Esophagus squamous epithelium (tissue), 5 donors: ENCODE measurements around the gene HSD17B3. TPM values are rescaled to one million over a fixed set of nuclear protein-coding genes. Genes with fewer than 3 reads are reported as not detected.

Source experiments
- DNase-seq: peaks from one replicate; lab custom pipeline; 2025; lab: John Stamatoyannopoulos, UW
- H3K27ac ChIP-seq, 4 donors: fragments of 200-600 bp; sonication (generic); one replicate each; pipeline ENCODE4 v1.5.1; 2016 to 2019; ENCODE audit warnings: mild to moderate bottlenecking in 1 of 4
- H3K27me3 ChIP-seq, 4 donors: fragments of 200-600 bp; sonication (generic); 1 replicate in 3 of 4; 2 replicates in 1 of 4; pipeline versions ENCODE4 v1.5.1 to v1.6.0; 2017 to 2021; ENCODE audit warnings: antibody characterized with exemption in 1 of 4
- H3K36me3 ChIP-seq, 3 donors: fragments of 200-600 bp; sonication (generic); one replicate each; pipeline ENCODE4 v1.5.1; 2016 to 2019
- H3K4me1 ChIP-seq, 3 donors: fragments of 200-600 bp; sonication (generic); one replicate each; pipeline ENCODE4 v1.5.1; 2017 to 2019
- H3K4me3 ChIP-seq, 4 donors: fragments of 200-600 bp; sonication (generic); 1 replicate in 3 of 4; 2 replicates in 1 of 4; pipeline ENCODE4 v1.5.1; 2016 to 2019; ENCODE audit warnings: mild to moderate bottlenecking in 2 of 4, moderate library complexity in 1 of 4
- H3K9me3 ChIP-seq, 3 donors: fragments of 200-600 bp; sonication (generic); one replicate each; pipeline ENCODE4 v1.5.1; 2016 to 2019
- CTCF ChIP-seq, 6 experiments: fragments of 450-650 bp in 4 of 6; fragments of 200-600 bp in 2 of 6; sonication (generic) in 2 of 6; IDR thresholded peaks; one replicate each; pipeline ENCODE4 v1.5.1; 2016 to 2019; ENCODE audit warnings: antibody characterized with exemption in 6 of 6, mild to moderate bottlenecking in 4 of 6, moderate library complexity in 4 of 6
- POLR2A ChIP-seq, 4 donors: fragments of 450-650 bp; IDR thresholded peaks; one replicate each; pipeline ENCODE4 v1.6.1; 2017; ENCODE audit warnings: antibody characterized with exemption in 4 of 4, mild to moderate bottlenecking in 4 of 4, moderate library complexity in 3 of 4
- WGBS, 2 donors: methylation state at CpG; one replicate each; pipeline ENCODE4 v1.1.5; 2018; 5-methylcytosine and 5-hydroxymethylcytosine counted together
- intact Hi-C: fragments of 100-400 bp; cut with DNase I; formaldehyde crosslinking; loops from one replicate; pipeline ENCODE4 v1.15.0; 2022
- small RNA-seq, 4 donors: library from RNA; depleted of rRNA; stranded (forward); fragments of <200 nt; gene quantifications; one replicate each; pipeline ENCODE3, GENCODE V24; 2016
- total RNA-seq, 4 donors: library from RNA; depleted of rRNA; stranded (reverse); fragments of >200 nt; gene quantifications; one replicate each; pipeline ENCODE4 v1.1.0, GENCODE V29; 2016
- donor health status: DM: yes; HTN: yes; CAD: no.

Gene HSD17B3
- total RNA-seq, 4 donors from 2014 or later: 0.38 TPM; not detected in 3

GRCh38 chr9:96187151-96187555 is 114.8 kb downstream of the HSD17B3 start:
- peaks cover 0 to 29% (median 0%) of the 10 kb centered on the region in 4 donors for H3K27me3 ChIP-seq
- no peak for TF ChIP-seq POLR2A (IDR thresholded peaks at IDR 0.05)
- TF ChIP-seq CTCF (IDR thresholded peaks at IDR 0.05): no peak
- peaks cover 0 to 15% (median 11%) of the 10 kb centered on the region in 3 donors for H3K9me3 ChIP-seq
- no peak for DNase-seq
- H3K4me3 ChIP-seq: peak overlapping the region in 1 of 4 donors; percentile 45
- peaks cover 14 to 36% (median 18%) of the 10 kb centered on the region in 3 donors for H3K4me1 ChIP-seq
- peak overlapping the region; percentile 38 to 56 (median 56) for H3K27ac ChIP-seq
- 39 to 56% methylated on average over 12 of the region's 12 CpGs for WGBS, 2 donors
- intact Hi-C loops: no loop called here
- no peaks in the 10 kb centered on the region for H3K36me3 ChIP-seq

DNA sequence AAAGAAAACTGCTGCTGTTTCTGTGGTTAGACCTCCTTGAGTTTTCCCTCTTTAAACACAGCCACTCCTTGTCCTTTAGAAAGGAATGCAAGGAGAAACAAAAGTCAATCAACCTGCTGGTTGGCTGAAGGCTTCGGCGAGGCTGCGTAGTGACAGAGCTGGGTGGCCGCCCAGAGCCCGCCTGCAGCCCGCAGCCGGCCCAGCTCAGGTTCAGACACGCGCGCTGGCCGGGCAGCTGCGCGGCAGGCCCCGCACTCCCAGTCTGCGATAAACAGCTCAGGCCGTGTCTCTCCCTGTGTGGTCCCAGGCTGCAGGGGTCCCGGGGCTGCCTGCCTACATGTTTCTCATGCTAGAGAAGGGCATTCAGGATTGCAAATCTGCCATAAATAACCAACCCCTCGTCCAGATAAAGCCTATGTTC is 115.4 kb downstream of the HSD17B3 start:
- H3K36me3 ChIP-seq: no peaks in the 10 kb centered on the region
- WGBS, 2 donors: 7 to 8% methylated on average over 3 to 10 of the region's 18 CpGs
- intact Hi-C loops: no loop called here
- peaks cover 14 to 36% (median 18%) of the 10 kb centered on the region in 3 donors for H3K4me1 ChIP-seq
- peak overlapping the region; percentile 38 to 56 (median 56) for H3K27ac ChIP-seq
- H3K9me3 ChIP-seq: peaks cover 0 to 15% (median 11%) of the 10 kb centered on the region in 3 donors
- peak overlapping the region in 2 of 4 donors; percentile 1 to 45 for H3K4me3 ChIP-seq
- no peak for DNase-seq
- TF ChIP-seq POLR2A (IDR thresholded peaks at IDR 0.05) (no peak), CTCF (IDR thresholded peaks at IDR 0.05) (no peak)
- peaks cover 0 to 31% (median 0%) of the 10 kb centered on the region in 4 donors for H3K27me3 ChIP-seq

DNA sequence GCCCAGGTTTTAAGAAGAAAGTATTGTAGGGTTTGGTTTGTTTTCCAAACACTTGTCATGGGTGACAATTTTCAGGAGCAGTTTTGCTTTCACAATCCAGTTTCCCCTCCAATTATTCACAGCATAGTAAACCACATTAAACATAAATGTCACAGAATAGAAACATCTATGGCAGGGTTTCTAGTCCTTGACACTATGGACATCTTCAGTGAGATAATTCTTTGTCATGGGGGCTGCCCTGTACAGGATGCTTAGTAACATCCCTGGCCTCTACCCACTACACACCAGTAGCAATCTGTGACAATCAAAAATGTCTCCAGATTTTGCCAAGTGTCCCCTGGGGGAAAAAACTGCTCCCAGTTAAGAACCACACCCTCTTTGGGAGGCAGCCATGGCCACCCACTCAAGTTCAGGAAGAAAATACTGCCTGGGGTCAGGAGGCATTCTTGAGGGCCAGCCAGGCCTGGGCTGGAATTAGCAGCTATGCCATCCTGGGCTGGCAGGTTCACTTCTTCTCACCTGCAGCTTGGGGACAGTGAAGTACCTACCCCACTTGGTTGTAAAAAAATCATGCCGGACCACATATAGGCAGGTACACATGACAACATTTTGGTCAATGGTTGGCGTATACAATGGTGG is 116.3 kb downstream of the HSD17B3 start:
- intact Hi-C loops: no loop called here
- no peaks in the 10 kb centered on the region for H3K36me3 ChIP-seq
- H3K4me3 ChIP-seq: no peak overlapping the region
- DNase-seq: no peak
- H3K27ac ChIP-seq: no peak overlapping the region
- no peak for TF ChIP-seq CTCF (IDR thresholded peaks at IDR 0.05)
- TF ChIP-seq POLR2A (IDR thresholded peaks at IDR 0.05): no peak
- peaks cover 0 to 11% (median 10%) of the 10 kb centered on the region in 3 donors for H3K9me3 ChIP-seq
- peaks cover 14 to 36% (median 18%) of the 10 kb centered on the region in 3 donors for H3K4me1 ChIP-seq
- whole genome bisulfite sequencing, 2 donors: 85 to 94% methylated on average over 2 of the region's 2 CpGs
- H3K27me3 ChIP-seq: peaks cover 0 to 31% (median 0%) of the 10 kb centered on the region in 4 donors

Small RNAs within 50 kb of the gene (small RNA-seq; reads per million reads assigned to genes)
- gene RNU6-1160P: 0 to 0.15 (median 0) reads per million in 4 donors

Other genes starting within 250 kb of the HSD17B3 start
- gene SLC35D2, start 81.5 kb upstream of the HSD17B3 start, total RNA-seq: 10 to 100 TPM; 10.3 to 28.5 (median 16.4) TPM
- 1 to 10 TPM; 2.2 to 7.1 (median 4.6) TPM for gene ZNF367, start 116.2 kb upstream of the HSD17B3 start, total RNA-seq
- gene HABP4, start 148.0 kb upstream of the HSD17B3 start, total RNA-seq: 10 to 100 TPM in 1 of 4 donors, 1 to 10 TPM in 2, under 1 TPM in 1; 0.80 to 12.4 (median 2.7) TPM